ENCODE results near the gene SH3TC1. TPM values are rescaled to one million over a fixed set of nuclear protein-coding genes. Genes with fewer than 3 reads are reported as not detected.

SH3TC1 gene
- total and polyA plus RNA-seq, 9 donors, result 1.1 to 34.5 (median 5.4) TPM

- DNase-seq, result no peak
- TF ChIP-seq EP300 (IDR thresholded peaks at IDR 0.05), result no peak
- no peak for TF ChIP-seq POLR2A (IDR thresholded peaks at IDR 0.05)
- no peak for TF ChIP-seq CTCF (IDR thresholded peaks at IDR 0.05)
- no peak overlapping the region for H3K27ac ChIP-seq
- peaks cover 3% of the 10 kb centered on the region for H3K4me1 ChIP-seq (ENCODE audit: insufficient read depth)
- intact Hi-C loops (cut with DNase I), result no loop called here
- no peaks in the 10 kb centered on the region for H3K36me3 ChIP-seq
- H3K9me3 ChIP-seq, result no peaks in the 10 kb centered on the region
- no peak overlapping the region for H3K4me3 ChIP-seq
- WGBS, 3 donors, result 91 to 95% (median 95%) methylated on average over 4 to 7 of the region's 7 CpGs
- no peaks in the 10 kb centered on the region for H3K27me3 ChIP-seq
Observed at GRCh38 chr4:8220661-8221450, 21.8 kb downstream of the SH3TC1 start.

- H3K9me3 ChIP-seq, result no peaks in the 10 kb centered on the region
- 75 to 85% (median 84%) methylated on average over 5 of the region's 5 CpGs for WGBS, 3 donors
- no peaks in the 10 kb centered on the region for H3K27me3 ChIP-seq
- H3K4me3 ChIP-seq, result no peak overlapping the region
- H3K4me1 ChIP-seq (ENCODE audit: insufficient read depth), result peaks cover 3% of the 10 kb centered on the region
- no peak overlapping the region for H3K27ac ChIP-seq
- H3K36me3 ChIP-seq, result no peaks in the 10 kb centered on the region
- intact Hi-C loops (cut with DNase I), result no loop called here
- DNase-seq, result no peak
- no peak for TF ChIP-seq POLR2A (IDR thresholded peaks at IDR 0.05)
- peak; percentile 32 for TF ChIP-seq EP300 (IDR thresholded peaks at IDR 0.05)
Observed at GRCh38 chr4:8221476-8221875, 22.4 kb downstream of the SH3TC1 start.

GRCh38 chr4:8221985-8222384 lies 22.9 kb downstream of the SH3TC1 start:
- Histone ChIP-seq H3K27ac (no peak overlapping the region), H3K9me3 (no peaks in the 10 kb centered on the region), H3K4me1 (ENCODE audit: insufficient read depth) (peaks cover 3% of the 10 kb centered on the region), H3K36me3 (no peaks in the 10 kb centered on the region), H3K27me3 (no peaks in the 10 kb centered on the region), H3K4me3 (no peak overlapping the region)
- TF ChIP-seq CTCF (IDR thresholded peaks at IDR 0.05), result no peak
- no peak for TF ChIP-seq POLR2A (IDR thresholded peaks at IDR 0.05)
- TF ChIP-seq EP300 (IDR thresholded peaks at IDR 0.05), result no peak
- intact Hi-C loops (cut with DNase I), result no loop called here
- DNase-seq, result no peak

GRCh38 chr4:8222609-8223388 lies 23.7 kb downstream of the SH3TC1 start:
- Histone ChIP-seq H3K9me3 (no peaks in the 10 kb centered on the region), H3K36me3 (no peaks in the 10 kb centered on the region), H3K4me3 (no peak overlapping the region), H3K27me3 (no peaks in the 10 kb centered on the region), H3K27ac (no peak overlapping the region), H3K4me1 (ENCODE audit: insufficient read depth) (peaks cover 5% of the 10 kb centered on the region)
- no peak for DNase-seq
- WGBS, 3 donors, result 90 to 95% (median 94%) methylated on average over 15 of the region's 15 CpGs
- intact Hi-C loops (cut with DNase I), result no loop called here
- TF ChIP-seq CTCF (IDR thresholded peaks at IDR 0.05), result no peak
- TF ChIP-seq EP300 (IDR thresholded peaks at IDR 0.05), result no peak
- no peak for TF ChIP-seq POLR2A (IDR thresholded peaks at IDR 0.05)
